ENCODE measurements around the gene STAB2.

The STAB2 gene

DNA sequence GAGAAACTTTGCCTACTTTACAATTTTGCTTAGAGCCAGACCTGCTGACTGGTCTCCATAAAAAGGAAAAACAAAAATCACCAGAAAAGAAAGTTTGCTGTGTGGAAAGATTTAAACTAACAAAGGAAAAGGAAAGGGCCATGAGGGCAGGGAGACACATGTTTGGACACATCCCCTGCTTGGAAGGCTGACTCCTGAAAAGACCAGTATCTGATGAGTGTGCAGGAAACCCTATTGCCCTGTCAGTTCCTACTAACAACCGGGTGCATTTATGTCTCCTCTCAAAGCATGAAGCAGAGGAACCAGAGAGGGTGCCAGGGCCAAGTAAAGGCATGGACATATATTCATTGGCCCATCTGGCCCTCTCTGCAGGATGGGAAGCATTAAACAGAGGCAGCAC is 7.0 kb upstream of the STAB2 start:
- DNase-seq (ENCODE audit: low spot score): no peak

DNA sequence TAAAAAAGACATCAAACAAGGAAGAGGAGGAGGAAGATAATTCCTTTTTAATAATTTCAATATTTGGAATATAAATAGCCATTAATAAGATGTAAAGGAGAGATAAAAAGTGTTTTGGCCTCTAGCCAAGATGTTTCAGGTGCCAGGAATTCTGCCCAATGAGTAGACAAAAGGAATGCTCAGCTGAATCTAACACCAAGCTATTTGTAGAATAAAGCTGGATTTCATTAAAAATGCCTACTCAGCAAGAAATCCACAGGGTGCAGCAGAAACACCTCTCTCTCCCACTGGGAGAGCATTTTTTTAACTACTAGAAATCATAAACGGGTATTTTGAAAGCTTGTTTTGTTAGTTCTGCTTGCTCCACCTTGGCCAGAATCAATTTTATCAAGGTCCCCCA is 4.1 kb upstream of the STAB2 start:
- DNase-seq (ENCODE audit: low spot score): no peak

DNA sequence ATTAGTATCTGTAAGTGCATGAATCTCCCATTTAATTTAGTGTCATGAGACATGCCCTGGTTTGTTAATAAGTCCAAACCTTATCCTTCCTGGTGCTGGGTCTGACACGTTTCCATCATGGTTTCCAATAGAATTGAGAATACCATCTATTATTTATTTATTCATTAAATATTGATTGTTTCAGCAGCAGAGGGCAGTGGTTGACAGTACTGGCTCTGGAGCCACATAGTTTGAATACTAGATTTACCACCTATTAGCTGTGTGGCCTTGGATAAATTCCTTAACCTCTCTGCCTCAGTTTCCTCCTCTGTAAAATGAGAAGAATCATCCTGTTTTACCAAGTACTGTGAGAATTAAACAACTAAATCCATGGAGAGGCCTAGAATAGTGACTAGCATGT is 941 bp upstream of the STAB2 start:
- DNase-seq (ENCODE audit: low spot score): no peak

DNA sequence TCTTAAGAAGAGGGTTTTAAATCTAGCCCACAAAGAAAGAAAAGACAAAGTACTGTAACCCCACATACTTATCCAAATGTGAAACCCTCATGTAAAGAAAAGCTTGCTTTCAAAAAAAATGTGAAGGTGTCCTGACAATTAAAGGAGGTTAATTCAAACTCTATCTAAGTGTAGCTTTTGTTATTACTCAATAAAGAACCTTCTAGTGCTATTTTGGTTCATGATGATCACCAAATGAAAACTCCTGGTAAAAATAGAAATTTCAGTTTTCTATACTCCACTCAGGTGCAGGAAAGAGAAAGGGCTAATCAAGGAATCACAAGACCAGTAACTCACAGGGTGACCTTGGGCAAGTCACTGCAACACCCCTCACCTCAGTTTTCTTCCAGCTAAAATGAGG is 1.6 kb downstream of the STAB2 start:
- no peak for DNase-seq (ENCODE audit: low spot score)

DNA sequence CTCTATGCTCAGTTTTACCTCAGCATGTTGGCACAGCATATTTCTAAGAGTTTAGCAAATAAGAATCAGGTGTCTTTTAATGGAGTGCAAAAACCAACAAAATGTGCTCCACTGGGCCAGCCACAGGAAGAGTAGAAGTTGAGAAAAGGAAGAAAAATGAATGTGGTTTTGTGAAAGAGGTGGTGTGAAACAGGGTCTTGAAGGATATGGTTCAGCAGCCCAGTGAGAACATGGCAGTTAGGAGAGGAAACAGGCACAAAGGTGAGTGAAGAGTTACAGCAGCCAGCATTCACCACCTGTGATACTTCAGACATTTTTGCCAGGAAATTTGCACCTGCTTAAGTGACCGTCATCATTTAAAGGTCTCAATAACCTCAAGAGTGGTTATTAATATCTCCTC is 2.4 kb downstream of the STAB2 start:
- no peak for DNase-seq (ENCODE audit: low spot score)

DNA sequence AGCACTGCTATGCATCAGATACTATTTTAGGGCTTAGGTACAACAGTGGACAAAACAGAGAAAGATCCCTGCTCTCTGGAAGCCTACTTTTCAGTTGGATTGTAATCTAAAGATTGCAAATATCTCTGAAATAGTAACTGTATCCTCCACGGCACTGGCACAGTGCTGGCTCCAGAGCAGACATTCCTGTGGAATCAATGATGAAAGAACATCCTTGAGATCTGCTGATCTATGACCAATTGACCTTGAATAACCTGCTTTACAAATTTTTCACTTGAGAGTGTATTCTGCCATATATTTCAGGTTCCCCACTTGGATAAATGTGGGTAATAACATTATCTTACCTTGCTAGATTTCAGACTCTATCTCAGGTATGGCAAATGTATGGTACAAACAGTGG is 3.2 kb downstream of the STAB2 start:
- no peak for DNase-seq (ENCODE audit: low spot score)

DNA sequence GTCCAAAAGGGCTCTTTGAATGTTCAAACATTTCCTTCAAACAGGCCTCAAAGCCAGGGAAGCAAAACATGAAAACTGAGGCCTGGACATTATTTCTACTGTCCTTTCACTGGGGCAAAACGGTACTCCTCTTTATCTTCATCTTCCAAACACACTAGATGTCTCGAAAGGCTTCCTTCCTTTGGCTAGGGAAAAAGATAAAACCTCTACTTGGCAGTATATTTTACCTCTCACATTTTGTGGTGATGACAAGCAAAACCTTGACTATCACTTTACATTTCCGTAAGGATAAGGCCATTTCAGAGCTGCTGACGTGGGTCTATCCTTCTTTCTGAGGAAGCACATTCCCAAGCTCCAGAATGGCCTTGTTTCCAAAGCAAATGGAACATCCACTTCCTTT is 9.9 kb downstream of the STAB2 start:
- no peak for DNase-seq (ENCODE audit: low spot score)

DNA sequence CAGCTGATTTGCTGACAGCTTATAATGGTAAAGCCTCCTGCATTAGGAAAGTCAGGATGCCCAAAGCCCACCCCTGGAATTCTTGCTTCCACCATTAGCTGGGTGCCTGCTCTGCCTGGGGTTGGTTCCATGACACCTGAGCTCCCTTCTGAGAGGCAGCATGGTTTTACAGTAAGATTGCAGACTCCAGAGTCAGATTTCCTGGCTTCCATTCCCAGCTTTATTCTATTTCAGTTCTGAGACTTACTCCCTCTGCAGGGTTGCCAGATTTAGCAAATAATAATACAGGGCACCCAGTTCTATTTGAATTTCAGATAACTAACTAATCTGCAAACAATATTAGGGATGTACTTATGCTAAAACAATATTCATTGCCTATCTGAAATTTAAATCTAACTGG is 12.2 kb downstream of the STAB2 start:
- no peak for DNase-seq (ENCODE audit: low spot score)

DNA sequence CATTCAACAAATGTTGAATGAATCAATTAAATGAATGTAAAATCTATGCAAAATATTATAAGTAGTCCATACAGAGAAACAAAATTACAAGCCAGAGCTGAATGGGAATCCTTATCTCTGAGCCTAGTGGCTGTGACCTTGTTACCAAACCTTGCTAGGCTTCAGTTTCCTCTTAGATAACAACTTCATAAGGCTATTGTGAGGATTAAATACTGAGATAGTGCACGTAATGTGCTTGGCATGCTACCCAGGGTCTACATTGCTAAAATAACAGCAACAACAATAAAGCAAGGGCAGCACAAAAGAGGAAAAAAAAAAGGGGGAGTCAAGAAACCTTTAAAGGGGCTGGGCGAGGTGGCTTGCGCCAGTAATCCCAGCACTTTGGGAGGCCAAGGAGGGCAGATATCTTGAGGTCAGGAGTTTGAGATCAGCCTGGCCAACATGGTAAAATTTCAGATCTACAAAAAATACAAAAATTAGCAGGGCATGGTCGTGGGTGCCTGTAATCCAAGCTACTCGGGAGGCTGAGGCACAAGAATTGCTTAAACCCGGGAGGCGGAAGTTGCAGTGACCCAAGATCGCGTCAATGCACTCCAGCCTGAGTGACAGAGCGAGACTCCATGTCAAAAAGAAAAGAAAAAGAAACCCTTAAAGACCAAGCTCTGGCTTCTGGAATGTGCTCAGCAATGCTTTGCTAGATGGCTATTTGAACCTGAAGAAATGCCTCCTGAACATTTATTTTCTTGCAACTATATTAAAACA is 14.1 kb downstream of the STAB2 start:
- no peak for DNase-seq (ENCODE audit: low spot score)

DNA sequence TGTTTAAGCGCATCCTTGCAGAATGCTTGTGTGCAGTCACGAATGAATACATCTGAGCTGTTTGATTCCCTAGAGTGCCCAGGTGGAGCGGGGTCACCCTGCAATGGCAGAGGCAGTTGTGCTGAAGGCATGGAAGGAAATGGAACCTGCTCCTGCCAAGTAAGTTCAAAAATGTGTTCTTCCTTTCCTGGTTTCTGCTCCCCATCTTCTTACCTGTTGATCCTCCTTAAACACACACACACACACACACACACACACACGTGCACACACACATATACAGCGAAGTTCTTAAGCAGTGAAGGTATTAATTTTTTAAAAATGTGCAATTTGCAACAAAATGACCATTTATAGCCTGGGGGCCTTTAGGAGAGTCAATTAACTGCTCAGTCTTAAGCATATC is 33.3 kb downstream of the STAB2 start:
- no peak for DNase-seq (ENCODE audit: low spot score)

DNA sequence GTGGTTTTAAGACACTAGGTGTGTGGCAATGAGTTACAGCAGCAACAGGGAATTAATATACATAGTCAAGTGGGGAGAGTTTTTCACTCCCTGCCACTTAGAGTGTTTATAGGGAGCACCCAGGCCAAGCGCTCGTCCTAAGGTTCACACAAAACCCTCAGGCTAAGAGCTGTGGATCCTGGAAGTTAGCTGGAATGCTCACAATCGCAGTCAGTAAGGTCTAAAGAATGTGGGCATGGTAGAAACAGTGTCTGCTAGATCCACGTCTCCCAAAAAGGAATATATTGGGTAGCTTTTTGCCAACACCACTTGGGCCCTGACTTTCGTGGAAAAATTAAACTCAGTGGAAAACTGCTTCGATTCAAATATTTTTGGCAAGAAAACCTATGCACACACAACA is 36.6 kb downstream of the STAB2 start:
- no peak for DNase-seq (ENCODE audit: low spot score)

DNA sequence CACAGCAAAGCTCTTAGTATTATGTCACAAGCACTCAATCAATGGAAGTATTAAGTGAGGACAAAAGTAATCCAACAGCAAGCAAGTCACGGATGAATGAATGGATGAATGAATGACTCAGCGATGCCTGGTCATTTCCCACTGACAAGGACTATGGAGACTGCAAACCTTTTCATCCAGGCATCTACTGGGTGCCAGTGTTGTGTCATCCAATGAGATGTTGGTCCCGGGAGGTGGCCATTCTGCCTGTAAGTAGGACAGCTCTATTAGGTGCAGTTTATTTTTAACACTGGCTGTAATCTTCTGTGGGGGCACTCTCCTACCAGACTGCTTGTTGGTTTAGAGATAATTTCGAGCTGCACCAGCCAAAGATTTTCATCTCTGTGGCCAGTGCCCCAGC is 39.4 kb downstream of the STAB2 start:
- peak; percentile 68 for DNase-seq (ENCODE audit: low spot score)

DNA sequence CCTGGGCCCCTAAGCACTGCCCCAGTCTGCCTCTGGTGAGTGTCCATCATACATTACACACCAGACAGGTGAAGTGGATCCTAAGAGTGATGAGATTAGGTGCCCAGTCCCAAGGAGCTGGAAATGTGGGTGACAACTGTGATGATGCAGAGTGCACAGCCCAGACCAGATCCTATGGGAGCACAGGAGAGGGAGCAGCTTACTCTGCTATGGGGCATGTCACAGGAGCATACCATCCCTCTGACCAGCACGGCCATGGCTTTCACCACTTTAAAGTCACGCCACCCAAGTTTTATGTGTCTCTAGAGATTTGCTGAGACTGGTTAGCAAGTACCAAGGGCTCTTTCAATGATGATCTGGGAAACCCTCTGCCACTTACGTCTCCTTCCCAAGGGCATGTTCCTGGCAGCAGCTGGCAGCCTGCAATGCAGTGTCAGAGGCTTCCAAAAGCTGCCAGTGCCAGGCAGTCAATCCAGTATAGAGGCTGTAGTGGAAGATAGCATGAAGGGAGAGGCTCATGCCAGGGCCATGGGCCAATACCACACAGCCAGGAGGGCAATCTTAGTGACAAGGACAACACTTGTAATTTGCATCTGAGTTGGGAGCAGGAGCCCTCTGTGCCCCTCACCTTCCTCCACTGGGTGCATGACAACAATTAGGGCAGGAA is 40.2 kb downstream of the STAB2 start:
- no peak for DNase-seq (ENCODE audit: low spot score)

DNA sequence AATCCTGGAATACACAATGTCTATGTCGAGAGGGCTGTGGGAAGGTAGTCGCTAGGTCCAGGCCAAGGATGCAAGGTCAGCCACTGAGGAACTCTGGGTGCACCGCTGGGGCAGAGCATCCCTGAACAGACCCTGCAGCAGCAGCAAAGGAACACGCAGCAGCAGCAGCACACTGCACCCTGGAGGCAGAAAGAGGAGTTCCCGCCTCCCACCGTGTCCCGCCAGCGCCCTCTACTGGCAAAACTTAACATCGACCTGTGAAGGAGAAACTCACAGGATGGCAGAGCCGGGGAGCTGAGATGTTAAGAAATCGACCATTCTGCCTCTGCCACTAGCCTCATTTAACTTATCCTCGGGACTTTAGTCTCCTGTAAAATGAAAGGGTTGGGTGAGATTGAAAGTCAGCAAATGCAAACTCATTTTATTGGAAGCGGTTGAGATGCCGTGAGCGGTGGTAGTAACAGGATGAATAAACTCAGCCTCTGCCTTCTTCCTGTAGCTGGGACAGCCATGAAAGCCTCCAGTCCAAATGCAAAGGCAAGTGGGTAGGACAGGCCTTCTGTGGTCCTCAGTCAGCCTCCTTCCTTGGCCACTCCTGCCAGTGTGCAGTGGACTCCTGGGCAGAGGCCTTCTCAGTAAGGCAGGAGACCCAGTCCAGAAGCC is 45.6 kb downstream of the STAB2 start:
- peak; percentile 94 for DNase-seq (ENCODE audit: low spot score)

DNA sequence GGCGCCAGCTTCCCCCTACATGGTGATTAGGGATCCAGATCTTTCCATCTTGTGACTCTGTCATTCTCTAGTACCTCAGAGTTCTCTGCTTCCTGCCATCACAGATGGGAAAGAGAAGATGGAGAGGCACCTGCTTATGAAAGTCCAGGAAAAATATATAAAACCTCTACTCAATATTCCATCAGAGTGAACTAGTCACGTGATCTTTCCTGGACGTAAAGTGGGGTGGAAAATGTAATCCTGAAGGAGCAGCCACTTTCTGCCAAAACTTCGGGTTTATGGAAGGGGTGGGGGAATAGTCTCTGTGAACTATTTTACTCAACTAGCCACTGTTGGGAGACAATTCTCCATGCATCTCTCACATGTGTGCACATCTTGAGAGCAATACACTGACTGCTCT is 47.7 kb downstream of the STAB2 start:
- DNase-seq (ENCODE audit: low spot score): no peak

DNA sequence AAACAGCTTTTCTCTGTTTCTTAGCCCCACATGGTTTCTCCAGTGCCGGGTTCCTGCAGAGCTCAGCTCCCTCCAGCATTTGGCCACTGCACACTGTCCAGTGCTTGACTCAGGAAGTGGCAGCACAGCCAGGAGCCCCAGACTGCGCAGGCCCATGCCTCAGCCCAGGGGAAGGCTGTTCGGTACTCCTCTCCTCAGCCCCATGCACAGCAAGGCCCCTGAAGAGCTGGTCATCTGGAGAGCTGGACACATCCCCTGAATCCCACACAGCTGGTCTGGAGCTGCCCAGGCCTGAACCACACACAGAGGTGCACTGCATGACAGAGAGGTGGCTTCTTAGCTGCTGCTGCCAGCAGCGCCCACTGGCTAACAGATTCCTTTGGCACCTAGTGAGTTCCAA is 48.3 kb downstream of the STAB2 start:
- DNase-seq (ENCODE audit: low spot score): no peak

DNA sequence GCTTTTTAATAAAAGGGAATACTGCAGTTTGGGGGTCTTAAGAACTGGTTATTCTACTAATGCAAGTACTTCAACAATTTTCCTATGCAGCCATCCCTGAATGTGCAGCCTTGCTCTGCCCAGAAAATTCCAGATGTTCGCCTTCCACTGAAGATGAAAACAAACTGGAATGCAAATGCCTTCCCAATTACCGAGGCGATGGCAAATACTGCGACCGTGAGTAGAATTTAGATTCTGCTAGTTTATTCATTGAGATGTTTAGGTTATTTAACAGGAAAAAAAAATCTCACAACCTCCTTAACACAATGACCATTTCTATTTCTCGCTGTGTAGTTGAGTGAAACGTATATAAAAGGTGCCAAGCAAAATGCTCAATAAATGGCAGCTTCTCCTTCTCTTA is 49.9 kb downstream of the STAB2 start:
- DNase-seq (ENCODE audit: low spot score): no peak

DNA sequence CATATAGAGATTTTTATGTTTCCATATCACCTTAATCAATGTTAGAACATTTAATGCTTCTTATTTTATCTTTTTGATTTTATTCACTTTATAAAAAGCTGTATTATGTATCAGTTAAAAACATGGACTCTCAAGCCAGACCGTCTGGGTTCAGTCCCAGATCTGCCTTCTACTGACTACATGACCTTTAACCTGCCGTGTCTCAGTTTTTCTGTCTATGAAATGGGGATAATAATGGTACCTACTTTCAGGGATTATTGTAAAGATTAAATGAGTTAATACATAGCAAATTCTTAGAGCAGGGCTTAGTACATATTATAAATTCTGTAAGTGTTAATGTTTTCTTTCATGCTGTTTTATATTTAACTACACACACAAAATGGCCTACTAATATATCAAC is 50.4 kb downstream of the STAB2 start:
- DNase-seq (ENCODE audit: low spot score): no peak

DNA sequence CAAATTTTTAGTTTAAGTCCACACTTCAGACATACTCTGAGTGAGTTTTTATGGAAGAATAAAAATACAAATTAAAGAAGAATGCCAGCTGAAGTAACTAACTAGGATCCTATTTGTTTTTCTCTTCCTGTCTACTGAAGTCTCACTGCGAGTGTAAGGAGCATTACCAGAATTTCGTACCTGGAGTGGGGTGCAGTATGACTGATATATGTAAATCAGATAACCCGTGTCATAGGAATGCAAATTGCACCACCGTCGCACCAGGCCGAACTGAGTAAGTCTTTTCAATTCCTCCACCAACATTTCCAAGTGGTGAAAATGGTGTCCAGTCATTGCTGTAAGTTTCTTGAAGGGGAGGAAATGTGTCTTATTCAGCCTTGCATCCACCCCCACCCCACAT is 52.9 kb downstream of the STAB2 start:
- DNase-seq (ENCODE audit: low spot score): no peak

DNA sequence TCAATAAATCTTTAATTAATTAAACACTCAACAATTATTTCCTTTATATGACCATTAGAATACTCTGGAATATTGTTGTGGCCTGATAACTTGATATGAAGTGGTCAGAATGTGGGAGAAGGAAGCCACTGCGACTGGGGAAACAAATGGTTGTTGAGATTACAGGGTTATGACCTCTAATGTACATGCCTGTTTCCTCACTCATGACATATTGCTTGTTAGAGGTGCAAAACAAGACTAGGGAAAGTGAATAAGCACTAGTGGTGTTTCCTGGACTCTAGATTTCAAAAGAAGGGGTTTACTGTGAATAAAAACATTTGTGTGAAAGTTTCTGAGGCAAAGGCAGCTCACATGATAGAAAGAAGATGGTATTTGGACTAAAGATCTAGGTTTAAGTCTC is 53.3 kb downstream of the STAB2 start:
- DNase-seq (ENCODE audit: low spot score): no peak

DNA sequence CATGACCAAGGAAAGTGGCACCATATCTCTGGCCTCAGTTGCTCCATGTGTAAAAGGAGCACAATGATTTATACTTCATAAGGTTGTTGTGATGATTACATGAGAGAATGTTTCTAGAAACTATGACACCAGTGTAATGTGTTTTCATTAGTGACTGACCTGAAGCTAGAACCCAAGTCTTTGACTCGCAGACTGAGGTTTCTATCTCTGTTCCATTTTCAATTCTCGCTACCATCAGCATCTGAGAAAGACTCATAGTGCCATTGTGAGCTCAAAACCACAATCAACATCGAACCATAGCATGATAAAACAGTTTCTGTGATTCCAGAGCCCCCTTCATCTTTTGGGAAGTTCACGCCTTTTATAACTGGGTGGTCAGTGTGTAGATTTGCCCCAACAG is 53.8 kb downstream of the STAB2 start:
- DNase-seq (ENCODE audit: low spot score): no peak

DNA sequence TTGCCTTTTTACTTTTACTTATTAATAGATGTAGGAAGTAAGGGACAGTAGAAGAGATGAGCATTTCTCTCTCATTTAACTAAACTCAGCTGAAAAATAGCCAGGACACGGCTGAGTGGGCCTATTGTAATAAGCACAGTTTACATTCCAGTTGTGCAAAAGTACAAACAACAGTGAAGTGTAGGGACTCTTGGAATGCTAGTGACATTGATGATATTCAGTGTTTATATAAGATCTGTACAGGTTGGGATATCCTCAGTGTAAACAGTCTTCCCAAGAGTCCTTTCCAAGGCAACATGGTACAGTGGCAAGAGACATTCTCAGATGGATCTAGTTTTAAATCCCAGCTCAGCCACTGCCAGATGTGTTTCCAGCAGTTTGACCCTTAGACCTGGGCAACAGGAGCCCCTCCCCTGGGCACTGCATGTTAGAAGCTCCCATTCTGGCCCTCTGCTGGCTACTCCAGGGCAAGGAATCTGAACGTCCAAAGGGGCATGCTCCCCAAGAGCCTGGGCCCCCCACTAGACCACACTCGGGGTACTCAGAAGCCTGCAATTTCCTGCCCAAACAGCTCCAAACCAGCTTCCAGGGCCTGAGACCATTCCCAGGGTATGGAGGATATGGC is 55.3 kb downstream of the STAB2 start:
- DNase-seq (ENCODE audit: low spot score): no peak

DNA sequence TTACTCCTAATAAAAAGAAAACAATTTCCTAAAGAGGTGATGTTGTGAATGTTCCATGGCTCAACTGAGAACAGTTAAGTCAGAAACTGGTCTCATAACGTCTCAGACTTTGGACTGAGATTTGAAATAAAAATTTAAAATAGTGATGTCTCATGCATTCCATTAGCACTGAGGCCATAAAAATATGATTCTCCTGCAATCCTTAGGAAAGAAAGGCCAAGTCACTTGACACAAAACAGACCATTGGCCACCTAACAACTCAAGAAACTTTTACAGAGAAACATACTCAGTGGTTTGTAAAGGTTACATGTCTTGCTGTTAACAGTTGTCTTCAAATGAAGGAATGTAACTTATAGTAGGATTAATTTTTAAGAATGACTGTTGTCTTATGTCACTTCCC is 58.1 kb downstream of the STAB2 start:
- DNase-seq (ENCODE audit: low spot score): no peak
